Thyroid gland (tissue), 4 donors: ENCODE results near the gene GALNTL6.

Experiments used
- CTCF ChIP-seq, 6 experiments: fragments of 200-600 bp in 3 of 6; fragments of 450-650 bp in 3 of 6; sonication (generic) in 3 of 6; IDR thresholded peaks; one replicate each; pipeline ENCODE4 v1.5.1; 2016 to 2019; ENCODE audit warnings: antibody characterized with exemption in 6 of 6, mild to moderate bottlenecking in 2 of 6, inconsistent platforms in 1 of 6, moderate library complexity in 1 of 6
- POLR2A ChIP-seq, 2 donors: fragments of 450-650 bp; IDR thresholded peaks; one replicate each; pipeline ENCODE4 v1.6.1; 2017; ENCODE audit warnings: antibody characterized with exemption in 2 of 2, mild to moderate bottlenecking in 2 of 2, moderate library complexity in 1 of 2

GRCh38 chr4:172986114-172986513 is 1172.9 kb downstream of the GALNTL6 start:
- no peak for TF ChIP-seq CTCF (IDR thresholded peaks at IDR 0.05)
- TF ChIP-seq POLR2A (IDR thresholded peaks at IDR 0.05) = no peak
